AG10803 (cell line): Measurements from ENCODE around the gene BRD1.

Experiments used
- DNase-seq: peaks from one replicate; pipeline ENCODE4 v3.0.0; 2010; ENCODE audit warnings: low read depth
- H3K4me3 ChIP-seq: 2 replicates; pipeline ENCODE4 v1.5.1; 2011; ENCODE audit warnings: mild to moderate bottlenecking, low read length, control low read depth
- TF ChIP-seq, protein P1 (sequence below): conservative IDR thresholded peaks from 2 replicates; pipeline ENCODE4 v1.5.1; 2011; ENCODE audit warnings: mild to moderate bottlenecking, low read length, control low read depth, inconsistent platforms

The BRD1 gene

GRCh38 chr22:49829044-49829853, 1.6 kb upstream of the BRD1 start:
- TF ChIP-seq, protein P1, sequence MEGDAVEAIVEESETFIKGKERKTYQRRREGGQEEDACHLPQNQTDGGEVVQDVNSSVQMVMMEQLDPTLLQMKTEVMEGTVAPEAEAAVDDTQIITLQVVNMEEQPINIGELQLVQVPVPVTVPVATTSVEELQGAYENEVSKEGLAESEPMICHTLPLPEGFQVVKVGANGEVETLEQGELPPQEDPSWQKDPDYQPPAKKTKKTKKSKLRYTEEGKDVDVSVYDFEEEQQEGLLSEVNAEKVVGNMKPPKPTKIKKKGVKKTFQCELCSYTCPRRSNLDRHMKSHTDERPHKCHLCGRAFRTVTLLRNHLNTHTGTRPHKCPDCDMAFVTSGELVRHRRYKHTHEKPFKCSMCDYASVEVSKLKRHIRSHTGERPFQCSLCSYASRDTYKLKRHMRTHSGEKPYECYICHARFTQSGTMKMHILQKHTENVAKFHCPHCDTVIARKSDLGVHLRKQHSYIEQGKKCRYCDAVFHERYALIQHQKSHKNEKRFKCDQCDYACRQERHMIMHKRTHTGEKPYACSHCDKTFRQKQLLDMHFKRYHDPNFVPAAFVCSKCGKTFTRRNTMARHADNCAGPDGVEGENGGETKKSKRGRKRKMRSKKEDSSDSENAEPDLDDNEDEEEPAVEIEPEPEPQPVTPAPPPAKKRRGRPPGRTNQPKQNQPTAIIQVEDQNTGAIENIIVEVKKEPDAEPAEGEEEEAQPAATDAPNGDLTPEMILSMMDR, result no peak
- H3K4me3 ChIP-seq, result no peak overlapping the region
- DNase-seq, result no peak

DNA sequence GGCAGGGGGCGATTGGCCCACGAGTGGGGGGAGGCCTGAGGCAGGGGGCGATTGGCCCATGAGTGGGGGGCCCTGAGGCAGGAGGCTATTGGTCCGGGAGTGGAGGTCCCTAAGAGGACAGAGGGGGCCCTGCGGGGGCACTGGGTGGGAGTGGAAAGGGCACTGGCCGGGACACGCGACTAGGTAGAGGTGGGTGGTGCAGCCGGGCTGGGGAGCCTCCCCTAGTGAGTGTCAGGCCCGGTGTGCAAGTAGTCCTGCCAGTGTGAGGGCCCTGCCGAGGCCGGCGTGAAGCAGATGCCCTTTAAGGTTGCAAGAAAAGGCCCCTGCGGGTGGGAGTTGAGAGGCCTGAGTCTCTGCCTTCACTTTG, 909 bp upstream of the BRD1 start:
- no peak for DNase-seq
- no peak overlapping the region for H3K4me3 ChIP-seq
- TF ChIP-seq, protein P1, result no peak

DNA sequence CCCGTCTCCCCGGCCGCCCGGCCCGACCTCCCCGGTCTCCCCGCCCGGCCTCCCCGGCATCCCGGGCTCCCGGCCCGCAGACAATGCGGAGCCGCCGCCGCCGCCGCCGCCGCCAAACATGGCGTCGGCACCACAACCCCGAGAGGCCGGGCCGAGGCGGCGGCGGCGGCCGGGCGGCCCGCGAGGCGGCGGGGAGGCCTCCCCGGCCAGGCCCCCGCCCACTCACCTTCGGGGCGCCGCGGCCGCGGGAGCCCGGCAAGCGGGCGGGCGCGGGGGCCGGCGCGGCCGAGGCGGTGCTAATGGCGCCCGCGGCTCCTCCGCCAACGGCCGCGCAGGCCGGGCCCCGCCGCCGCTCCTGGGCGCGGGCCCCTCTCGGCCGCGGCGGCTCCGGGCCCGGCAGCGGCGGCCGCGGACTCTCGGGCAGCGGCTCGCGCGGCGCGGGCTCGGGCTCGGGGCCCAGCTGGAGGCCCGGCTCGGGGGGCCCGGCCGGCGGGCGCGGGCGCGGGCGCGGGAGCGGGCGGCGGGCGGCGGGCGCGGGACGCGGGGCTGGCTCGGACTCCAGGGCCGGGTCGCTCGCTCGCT, 311 bp downstream of the BRD1 start:
- peak overlapping the region; percentile 78 for H3K4me3 ChIP-seq
- peak; percentile 27 for DNase-seq
- TF ChIP-seq, protein P1, result no peak

GRCh38 chr22:49826603-49827270, 936 bp downstream of the BRD1 start:
- H3K4me3 ChIP-seq, result peak overlapping the region; percentile 78
- DNase-seq, result peak; percentile 57

GRCh38 chr22:49825944-49826602, 1.6 kb downstream of the BRD1 start:
- peak; percentile 22 for DNase-seq

More at GRCh38 chr22:49826603-49827270, 936 bp downstream of the BRD1 start:
- TF ChIP-seq, protein P1, result no peak

GRCh38 chr22:49825436-49825835, 2.2 kb downstream of the BRD1 start:
- peak; percentile 31 for DNase-seq
- peak overlapping the region; percentile 78 for H3K4me3 ChIP-seq
- TF ChIP-seq, protein P1, result no peak

More at GRCh38 chr22:49825944-49826602, 1.6 kb downstream of the BRD1 start:
- TF ChIP-seq, protein P1, result no peak
- H3K4me3 ChIP-seq, result peak overlapping the region; percentile 78
